K562 treated with DMSO at 1 percent for 4 hours (cell line): ENCODE results near the gene SPP1. TPM values are rescaled to one million over a fixed set of nuclear protein-coding genes. Genes with fewer than 3 reads are reported as not detected.

ENCODE experiments used
- total RNA-seq: library from RNA; unstranded; fragments of 300-600 nt; gene quantifications from 2 replicates; pipeline ENCODE4 v1.2.3, GENCODE V29; 2022; ENCODE audit not compliant: insufficient read depth

Gene SPP1
- not detected in 2 replicates for total RNA-seq

DNA sequence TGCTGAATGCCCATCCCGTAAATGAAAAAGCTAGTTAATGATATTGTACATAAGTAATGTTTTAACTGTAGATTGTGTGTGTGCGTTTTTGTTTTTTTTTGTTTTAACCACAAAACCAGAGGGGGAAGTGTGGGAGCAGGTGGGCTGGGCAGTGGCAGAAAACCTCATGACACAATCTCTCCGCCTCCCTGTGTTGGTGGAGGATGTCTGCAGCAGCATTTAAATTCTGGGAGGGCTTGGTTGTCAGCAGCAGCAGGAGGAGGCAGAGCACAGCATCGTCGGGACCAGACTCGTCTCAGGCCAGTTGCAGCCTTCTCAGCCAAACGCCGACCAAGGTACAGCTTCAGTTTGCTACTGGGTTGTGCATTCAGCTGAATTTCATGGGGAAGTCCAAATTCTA lies at the start of gene SPP1:
TSS of gene SPP1 (plus strand) at position 249 of the 400 bp plus-strand sequence. CDS start 1,182 bp downstream, outside the sequence.

DNA sequence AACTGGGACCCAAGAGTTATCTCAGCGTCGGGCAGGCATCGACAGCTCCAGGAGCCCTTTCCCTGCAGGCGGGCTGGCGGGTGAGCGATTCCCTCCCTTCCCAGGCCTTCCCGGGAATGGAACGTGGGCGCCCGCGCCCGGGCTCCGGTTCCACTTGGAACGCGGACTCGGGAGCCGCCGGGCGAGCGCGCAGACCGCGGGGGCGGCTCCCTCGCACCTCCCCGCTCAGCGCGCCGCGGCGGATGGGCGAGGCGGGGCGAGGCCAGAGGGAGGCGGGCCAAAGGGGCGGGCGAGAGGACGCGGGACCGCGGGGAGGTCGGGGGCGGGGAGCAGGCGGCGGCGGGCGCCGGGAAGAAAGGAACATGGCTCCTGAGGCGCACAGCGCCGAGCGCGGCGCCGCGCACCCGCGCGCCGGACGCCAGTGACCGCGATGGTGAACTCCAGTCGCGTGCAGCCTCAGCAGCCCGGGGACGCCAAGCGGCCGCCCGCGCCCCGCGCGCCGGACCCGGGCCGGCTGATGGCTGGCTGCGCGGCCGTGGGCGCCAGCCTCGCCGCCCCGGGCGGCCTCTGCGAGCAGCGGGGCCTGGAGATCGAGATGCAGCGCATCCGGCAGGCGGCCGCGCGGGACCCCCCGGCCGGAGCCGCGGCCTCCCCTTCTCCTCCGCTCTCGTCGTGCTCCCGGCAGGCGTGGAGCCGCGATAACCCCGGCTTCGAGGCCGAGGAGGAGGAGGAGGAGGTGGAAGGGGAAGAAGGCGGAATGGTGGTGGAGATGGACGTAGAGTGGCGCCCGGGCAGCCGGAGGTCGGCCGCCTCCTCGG lies 32.0 kb downstream of the SPP1 start, which contains the start of gene PKD2:
TSS of gene PKD2 (plus strand) at position 332 of the 818 bp plus-strand sequence. CDS start at position 431, 99 bp downstream.

Other genes starting within 250 kb of the SPP1 start
- not detected in 2 replicates for gene IBSP, start 176.2 kb upstream of the SPP1 start, total RNA-seq
- not detected in 2 replicates for gene MEPE, start 142.7 kb upstream of the SPP1 start, total RNA-seq
- gene PKD2, start 31.9 kb downstream of the SPP1 start, total RNA-seq, result 0.37 and 0.64 TPM in 2 replicates
- not detected in 2 replicates for gene ABCG2, start 182.9 kb downstream of the SPP1 start, total RNA-seq